Stimulated activated CD8-positive, alpha-beta memory T cell treated with anti-CD3 and anti-CD28 coated beads, Interleukin-2, amount 100 ng/mL, for 1 hour (primary cell): ENCODE data around the gene YJU2.
"Not testable (repeated sequence)": the region's sequence is repeated elsewhere in the genome, so short reads cannot be mapped to it uniquely, and the experiment has no call there.

ENCODE experiments used
- DNase-seq, 2 donors: peaks; one replicate each; pipeline ENCODE4 v3.0.0-alpha.2; 2020; ENCODE audit warnings: low read depth in 2 of 2

The YJU2 gene

GRCh38 chr19:4228765-4229178, 18.1 kb upstream of the YJU2 start:
- no peak for DNase-seq

GRCh38 chr19:4229179-4229931, 17.5 kb upstream of the YJU2 start, which contains the start of gene EBI3:
Gene EBI3, plus strand, starts transcription at chr19:4229523. Its CDS starts 28 bp downstream, at chr19:4229551.
- DNase-seq: no peak

GRCh38 chr19:4230237-4230636, 16.6 kb upstream of the YJU2 start:
- not testable (repeated sequence) for DNase-seq

- DNase-seq: not testable (repeated sequence)
These were observed 15.4 kb upstream of the YJU2 start for GRCh38 chr19:4231521-4231920.

GRCh38 chr19:4232139-4232538, 14.7 kb upstream of the YJU2 start:
- DNase-seq: not testable (repeated sequence)

GRCh38 chr19:4232614-4233281, 14.1 kb upstream of the YJU2 start:
- DNase-seq: no peak

- DNase-seq: peak; percentile 24 to 40
These were observed 13.5 kb upstream of the YJU2 start for GRCh38 chr19:4233282-4233853.

- DNase-seq: no peak
These were observed 12.6 kb upstream of the YJU2 start for GRCh38 chr19:4234142-4234861.

- DNase-seq: no peak
These were observed 12.0 kb upstream of the YJU2 start for GRCh38 chr19:4234862-4235201.

GRCh38 chr19:4237510-4237909, 9.4 kb upstream of the YJU2 start:
- not testable (repeated sequence) for DNase-seq

- no peak for DNase-seq
These were observed 8.0 kb upstream of the YJU2 start for GRCh38 chr19:4238831-4239230.

- DNase-seq: no peak
These were observed 5.0 kb upstream of the YJU2 start for GRCh38 chr19:4241824-4242430.

- not testable (repeated sequence) for DNase-seq
These were observed 942 bp upstream of the YJU2 start for GRCh38 chr19:4245938-4246337.

GRCh38 chr19:4256563-4256962, 9.7 kb downstream of the YJU2 start:
- DNase-seq: no peak

GRCh38 chr19:4257025-4257424, 10.1 kb downstream of the YJU2 start:
- no peak for DNase-seq

- DNase-seq: no peak
These were observed 11.3 kb downstream of the YJU2 start for GRCh38 chr19:4258181-4258580.

GRCh38 chr19:4260613-4261191, 13.8 kb downstream of the YJU2 start:
- DNase-seq: no peak

GRCh38 chr19:4264812-4265211, 17.9 kb downstream of the YJU2 start:
- no peak for DNase-seq

- DNase-seq: no peak
These were observed 19.5 kb downstream of the YJU2 start for GRCh38 chr19:4266253-4267000.

GRCh38 chr19:4267101-4267900, 20.4 kb downstream of the YJU2 start:
- peak; percentile 28 to 30 for DNase-seq
